IPS DF 6.9 (cell line): ENCODE results near the gene ABCE1.

Experiments used
- DNase-seq: peaks from one replicate; pipeline ENCODE4 v3.0.0-alpha.2; 2013; ENCODE audit warnings: low read depth, low spot score
- H3K27ac ChIP-seq: one replicate; pipeline ENCODE4 v1.5.1; 2013; ENCODE audit warnings: low read length, control low read depth
- H3K27me3 ChIP-seq: 2 replicates; pipeline ENCODE4 v1.6.1; 2013; ENCODE audit warnings: mild to moderate bottlenecking, low read length; ENCODE audit not compliant: control insufficient read depth, insufficient read depth
- H3K36me3 ChIP-seq: 2 replicates; pipeline ENCODE4 v1.6.1; 2013; ENCODE audit warnings: low read length; ENCODE audit not compliant: control insufficient read depth, insufficient read depth
- H3K4me1 ChIP-seq: 2 replicates; pipeline ENCODE4 v1.6.1; 2013; ENCODE audit warnings: low read length; ENCODE audit not compliant: control insufficient read depth, insufficient read depth
- H3K4me3 ChIP-seq: 2 replicates; pipeline ENCODE4 v1.5.1; 2013; ENCODE audit warnings: mild to moderate bottlenecking, low read length
- H3K9me3 ChIP-seq: 2 replicates; pipeline ENCODE4 v1.6.1; 2013; ENCODE audit warnings: low read length, inconsistent platforms; ENCODE audit not compliant: control insufficient read depth, insufficient read depth
- WGBS: extraction: QIAGEN DNeasy Blood & Tissue Kit; methylation state at CpG from one replicate; pipeline ENCODE4 v1.1.7; 2013; ENCODE audit warnings: mixed read lengths, missing lambda C conversion rate; ENCODE audit not compliant: insufficient read length, insufficient coverage; 5-methylcytosine and 5-hydroxymethylcytosine counted together

ABCE1 gene

DNA sequence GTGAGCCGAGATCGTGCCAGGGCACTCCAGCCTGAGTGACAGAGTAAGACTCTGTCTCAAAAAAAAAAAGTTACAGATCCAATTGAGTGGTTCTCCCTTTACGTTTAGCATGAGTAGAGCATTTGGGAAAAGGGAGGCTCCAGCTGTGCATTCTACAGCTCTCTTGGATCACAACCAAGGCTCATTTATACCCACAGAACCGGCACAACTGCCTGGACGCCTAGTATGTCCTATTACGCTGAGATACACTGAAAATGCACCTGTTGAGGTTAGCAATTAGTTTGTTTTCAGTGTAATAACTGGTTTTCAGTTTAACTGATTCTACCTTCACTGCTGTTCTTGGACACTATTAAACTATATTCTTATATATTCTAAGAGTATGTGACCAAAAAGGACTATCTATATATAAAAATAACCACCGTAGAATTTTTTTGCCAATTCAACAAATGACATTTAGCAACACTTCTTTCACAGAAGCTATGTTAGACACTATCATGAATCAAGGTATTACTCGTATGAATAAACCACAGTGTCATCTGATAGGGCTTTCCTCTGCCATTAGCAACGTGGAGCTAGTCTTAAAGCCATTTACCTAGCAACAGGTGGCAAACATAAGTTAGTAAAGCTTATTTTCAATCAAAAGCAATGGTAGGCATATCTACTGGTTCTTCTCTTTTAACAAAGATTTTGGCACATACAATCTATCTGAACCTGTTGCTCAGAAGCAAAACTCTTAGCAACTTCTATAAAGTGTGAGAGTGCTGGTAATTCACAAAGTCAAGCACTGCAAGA is 78.7 kb downstream of the ABCE1 start:
- no peaks in the 10 kb centered on the region for H3K9me3 ChIP-seq
- H3K36me3 ChIP-seq = no peaks in the 10 kb centered on the region; the same call in 1 of the 2 replicates
- H3K27me3 ChIP-seq = no peaks in the 10 kb centered on the region
- H3K27ac ChIP-seq = no peak overlapping the region
- no CpG with 5 or more reads among the region's 9 CpGs for WGBS
- H3K4me3 ChIP-seq = no peak overlapping the region
- no peaks in the 10 kb centered on the region; the same call in 1 of the 2 replicates for H3K4me1 ChIP-seq
- DNase-seq = no peak

DNA sequence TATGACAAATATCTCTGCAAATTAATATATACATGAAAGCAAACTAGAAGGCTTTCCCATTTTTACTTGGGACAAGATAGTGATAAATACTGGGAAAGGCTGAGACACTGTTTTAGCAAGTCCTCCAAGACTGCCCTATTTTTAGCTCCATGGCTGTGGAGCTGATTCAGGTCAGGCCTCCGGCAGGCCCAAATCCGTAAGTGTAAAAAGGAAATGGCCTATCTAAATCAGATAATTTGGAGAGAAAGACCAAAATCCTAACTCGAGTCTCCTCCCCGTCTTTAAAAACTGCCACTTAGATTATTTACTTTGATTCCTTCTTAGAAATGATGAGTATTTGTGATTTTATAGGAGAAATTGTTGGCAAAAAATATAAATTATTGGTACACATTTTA is 79.4 kb downstream of the ABCE1 start:
- H3K36me3 ChIP-seq = no peaks in the 10 kb centered on the region
- no CpG with 5 or more reads among the region's 4 CpGs for WGBS
- no peak for DNase-seq
- no peak overlapping the region for H3K4me3 ChIP-seq
- H3K4me1 ChIP-seq = no peaks in the 10 kb centered on the region; the same call in 1 of the 2 replicates
- H3K27me3 ChIP-seq = no peaks in the 10 kb centered on the region
- H3K27ac ChIP-seq = no peak overlapping the region
- H3K9me3 ChIP-seq = no peaks in the 10 kb centered on the region

DNA sequence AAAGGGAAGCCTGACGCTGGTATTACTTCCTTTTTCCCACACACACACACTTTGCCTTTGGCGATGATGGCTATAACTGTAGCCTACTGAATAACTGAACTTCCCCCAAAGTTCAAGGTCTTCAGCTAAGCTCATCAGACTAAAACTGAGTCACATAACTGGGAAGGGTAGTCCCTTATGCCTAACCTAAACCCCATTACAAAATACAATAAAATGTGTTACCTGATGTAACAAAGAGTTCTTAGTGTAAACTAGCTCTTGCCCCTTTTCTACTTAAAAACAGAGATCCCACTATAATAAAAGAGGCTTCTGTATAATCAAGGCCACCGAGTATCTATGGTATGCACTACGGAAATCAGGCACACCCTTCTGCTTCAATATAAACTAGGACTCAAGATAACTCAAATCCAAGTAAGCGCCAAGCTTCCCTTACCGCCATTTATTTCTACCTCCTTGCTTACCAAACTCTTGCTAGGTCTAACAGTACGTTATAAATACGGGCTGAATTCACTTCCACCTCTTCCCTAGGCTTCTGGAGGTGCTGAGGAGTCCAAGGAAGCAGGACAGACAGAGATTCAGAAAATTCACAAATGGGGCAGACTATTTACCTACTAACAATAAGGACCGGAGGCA is 79.9 kb downstream of the ABCE1 start:
- Histone ChIP-seq H3K27ac (no peak overlapping the region), H3K36me3 (no peaks in the 10 kb centered on the region), H3K4me3 (peak overlapping the region; percentile 16; the same call in 1 of the 2 replicates), H3K27me3 (no peaks in the 10 kb centered on the region), H3K4me1 (no peaks in the 10 kb centered on the region; the same call in 1 of the 2 replicates), H3K9me3 (no peaks in the 10 kb centered on the region)
- no CpG with 5 or more reads among the region's 9 CpGs for WGBS
- no peak for DNase-seq

DNA sequence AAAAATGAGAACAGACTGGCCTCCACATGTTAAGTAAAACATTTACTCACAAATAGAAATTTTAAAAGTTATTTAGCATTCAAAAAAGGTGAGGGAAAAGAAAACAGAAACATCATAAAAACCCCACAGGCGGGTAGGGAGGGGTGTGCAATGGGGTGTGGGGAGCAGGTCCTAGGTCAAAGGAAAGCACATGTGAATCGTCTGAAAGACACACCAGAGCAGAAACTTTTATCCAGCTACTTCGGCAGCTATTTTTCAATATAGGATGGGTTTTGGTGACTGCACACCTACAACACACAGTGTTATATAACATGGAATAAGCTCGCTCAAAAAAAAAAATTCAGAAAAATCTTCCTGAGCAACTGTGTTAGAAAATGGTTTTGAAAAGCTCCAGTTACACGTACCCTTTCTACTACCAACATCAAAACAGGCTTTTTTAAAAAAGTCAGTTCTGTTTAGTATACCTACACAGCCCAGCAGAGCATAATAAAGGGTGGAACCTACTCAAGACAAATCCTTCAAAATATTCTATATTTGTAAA is 80.7 kb downstream of the ABCE1 start:
- H3K4me1 ChIP-seq = no peaks in the 10 kb centered on the region; the same call in 1 of the 2 replicates
- DNase-seq = no peak
- H3K9me3 ChIP-seq = no peaks in the 10 kb centered on the region
- no CpG with 5 or more reads among the region's 5 CpGs for WGBS
- no peak overlapping the region for H3K27ac ChIP-seq
- no peaks in the 10 kb centered on the region for H3K36me3 ChIP-seq
- peak overlapping the region; percentile 80; the same call in 1 of the 2 replicates for H3K4me3 ChIP-seq
- no peaks in the 10 kb centered on the region for H3K27me3 ChIP-seq
